Upper lobe of left lung (tissue), 6 donors: ENCODE data around the gene FAM209A. TPM values are rescaled to one million over a fixed set of nuclear protein-coding genes. Genes with fewer than 3 reads are reported as not detected.

Source experiments
- ATAC-seq, 2 donors: fragments of 200-7000 bp; cut with Tn5 transposase; one replicate each; pipeline ENCODE4 v1.9.1; 2022; ENCODE audit warnings: mild to moderate bottlenecking in 2 of 2, moderate library complexity in 2 of 2; ENCODE audit not compliant: low FRiP score in 2 of 2
- DNase-seq, 2 donors: peaks; one replicate each; pipeline ENCODE4 v3.0.0-alpha.2; 2019 to 2020
- H3K27ac ChIP-seq, 4 donors: fragments of 200-600 bp; sonication (generic); one replicate each; pipeline ENCODE4 v1.5.1; 2016 to 2019
- H3K27me3 ChIP-seq, 4 donors: fragments of 200-600 bp; sonication (generic); one replicate each; pipeline ENCODE4 v1.5.1; 2017 to 2019
- H3K36me3 ChIP-seq, 4 donors: fragments of 200-600 bp; sonication (generic); one replicate each; pipeline ENCODE4 v1.5.1; 2016 to 2019
- H3K4me1 ChIP-seq, 4 donors: fragments of 200-600 bp; sonication (generic); one replicate each; pipeline ENCODE4 v1.5.1; 2018 to 2019
- H3K4me3 ChIP-seq, 4 donors: fragments of 200-600 bp; sonication (generic); one replicate each; pipeline ENCODE4 v1.5.1; 2017 to 2019; ENCODE audit warnings: mild to moderate bottlenecking in 2 of 4, moderate library complexity in 1 of 4
- H3K9me3 ChIP-seq, 4 donors: fragments of 200-600 bp; sonication (generic); one replicate each; pipeline ENCODE4 v1.5.1; 2018 to 2019
- EP300 ChIP-seq, 4 donors: sonication (generic); formaldehyde crosslinking; IDR thresholded peaks; one replicate each; pipeline ENCODE4 v1.5.1; 2017; ENCODE audit warnings: antibody characterized with exemption in 4 of 4, control low read depth in 2 of 4
- POLR2A ChIP-seq, 4 donors: fragments of 450-650 bp; IDR thresholded peaks; one replicate each; pipeline ENCODE4 v1.5.1; 2016 to 2017; ENCODE audit warnings: antibody characterized with exemption in 4 of 4, mild to moderate bottlenecking in 2 of 4
- POLR2AphosphoS5 ChIP-seq, 2 donors: sonication (generic); formaldehyde crosslinking; IDR thresholded peaks; one replicate each; pipeline ENCODE4 v1.5.1; 2017; ENCODE audit warnings: antibody characterized with exemption in 2 of 2
- WGBS, 2 donors: methylation state at CpG; one replicate each; pipeline ENCODE4 v1.1.5; 2017 to 2018; 5-methylcytosine and 5-hydroxymethylcytosine counted together
- total RNA-seq, 6 donors: library from RNA; depleted of rRNA in 4 of 6; stranded (reverse); fragments of >200 nt in 4 of 6; gene quantifications; one replicate each; pipeline versions ENCODE4 v1.1.0 to v1.2.1, GENCODE V29; 2016 to 2021
- TF ChIP-seq, protein P1 (sequence below), 6 experiments: fragments of 450-650 bp in 4 of 6; fragments of 200-600 bp in 2 of 6; sonication (generic) in 2 of 6; IDR thresholded peaks; one replicate each; pipeline ENCODE4 v1.5.1; 2016 to 2019; ENCODE audit warnings: antibody characterized with exemption in 6 of 6
- donor health status: DM: no; HTN: no; CAD: no; lungs with moderate emphysema.
- donor health status: DM: no; HTN: yes; CAD: no; lungs with severe emphysema.

Gene FAM209A
- total RNA-seq, 6 donors from 2014 or later = 0.47 to 5.2 (median 1.1) TPM; not detected in 2

DNA sequence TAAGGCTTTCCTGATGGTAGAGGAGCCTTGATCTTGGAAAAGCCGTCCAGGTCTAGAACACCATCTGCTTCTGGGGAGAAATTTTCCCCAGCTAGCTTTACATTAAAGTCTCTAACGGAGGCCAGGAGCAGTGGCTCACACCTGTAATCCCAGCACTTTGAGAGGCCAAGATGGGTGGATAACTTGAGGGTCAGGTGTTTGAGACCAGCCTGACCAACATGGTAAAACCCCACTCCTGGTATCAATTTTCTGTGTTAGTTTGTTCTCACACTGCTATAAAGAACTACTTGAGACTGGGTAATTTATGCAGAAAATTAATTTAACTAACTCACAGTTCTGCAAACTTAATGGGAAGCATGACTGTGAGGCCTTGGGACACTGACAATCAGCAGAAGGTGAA is 46.3 kb downstream of the FAM209A start:
- WGBS, 2 donors = 48 to 76% methylated on average over 2 of the region's 2 CpGs
- Histone ChIP-seq H3K36me3 (no peaks in the 10 kb centered on the region), H3K27me3 (no peaks in the 10 kb centered on the region), H3K4me3 (no peak overlapping the region), H3K9me3 (no peaks in the 10 kb centered on the region), H3K4me1 (no peaks in the 10 kb centered on the region), H3K27ac (no peak overlapping the region)
- ATAC-seq (no peak), DNase-seq (no peak)
- TF ChIP-seq, protein P1, sequence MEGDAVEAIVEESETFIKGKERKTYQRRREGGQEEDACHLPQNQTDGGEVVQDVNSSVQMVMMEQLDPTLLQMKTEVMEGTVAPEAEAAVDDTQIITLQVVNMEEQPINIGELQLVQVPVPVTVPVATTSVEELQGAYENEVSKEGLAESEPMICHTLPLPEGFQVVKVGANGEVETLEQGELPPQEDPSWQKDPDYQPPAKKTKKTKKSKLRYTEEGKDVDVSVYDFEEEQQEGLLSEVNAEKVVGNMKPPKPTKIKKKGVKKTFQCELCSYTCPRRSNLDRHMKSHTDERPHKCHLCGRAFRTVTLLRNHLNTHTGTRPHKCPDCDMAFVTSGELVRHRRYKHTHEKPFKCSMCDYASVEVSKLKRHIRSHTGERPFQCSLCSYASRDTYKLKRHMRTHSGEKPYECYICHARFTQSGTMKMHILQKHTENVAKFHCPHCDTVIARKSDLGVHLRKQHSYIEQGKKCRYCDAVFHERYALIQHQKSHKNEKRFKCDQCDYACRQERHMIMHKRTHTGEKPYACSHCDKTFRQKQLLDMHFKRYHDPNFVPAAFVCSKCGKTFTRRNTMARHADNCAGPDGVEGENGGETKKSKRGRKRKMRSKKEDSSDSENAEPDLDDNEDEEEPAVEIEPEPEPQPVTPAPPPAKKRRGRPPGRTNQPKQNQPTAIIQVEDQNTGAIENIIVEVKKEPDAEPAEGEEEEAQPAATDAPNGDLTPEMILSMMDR (IDR thresholded peaks at IDR 0.05) = no peak
- TF ChIP-seq POLR2A (IDR thresholded peaks at IDR 0.05) (no peak), POLR2AphosphoS5 (IDR thresholded peaks at IDR 0.05) (no peak), EP300 (IDR thresholded peaks at IDR 0.05) (no peak)

DNA sequence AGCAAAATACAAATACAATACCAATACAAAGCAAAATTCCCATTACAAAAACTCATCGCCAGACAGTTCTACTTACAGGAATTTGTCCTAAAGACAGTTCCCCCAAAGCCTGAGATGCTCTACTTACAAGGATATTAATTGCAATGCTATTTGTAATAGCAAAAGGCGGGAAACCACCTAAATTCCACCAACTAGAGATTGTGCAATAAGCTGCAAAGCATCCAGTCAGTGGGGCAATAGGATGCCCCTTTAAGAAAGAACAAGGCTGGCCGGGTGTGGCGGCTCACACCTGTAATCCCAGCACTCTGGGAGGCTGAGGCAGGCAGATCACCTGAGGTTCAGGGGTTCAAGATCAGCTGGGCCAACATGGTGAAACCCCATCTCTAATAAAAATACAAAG is 47.6 kb downstream of the FAM209A start:
- DNase-seq (no peak), ATAC-seq (no peak)
- H3K27ac ChIP-seq = no peak overlapping the region
- no peaks in the 10 kb centered on the region for H3K36me3 ChIP-seq
- WGBS, 2 donors = 81 to 82% methylated on average over 4 of the region's 4 CpGs
- no peaks in the 10 kb centered on the region for H3K27me3 ChIP-seq
- no peak for TF ChIP-seq POLR2AphosphoS5 (IDR thresholded peaks at IDR 0.05)
- TF ChIP-seq POLR2A (IDR thresholded peaks at IDR 0.05) = no peak
- no peak for TF ChIP-seq EP300 (IDR thresholded peaks at IDR 0.05)
- TF ChIP-seq, protein P1 (IDR thresholded peaks at IDR 0.05) = no peak
- H3K9me3 ChIP-seq = no peaks in the 10 kb centered on the region
- no peak overlapping the region for H3K4me3 ChIP-seq
- no peaks in the 10 kb centered on the region for H3K4me1 ChIP-seq

DNA sequence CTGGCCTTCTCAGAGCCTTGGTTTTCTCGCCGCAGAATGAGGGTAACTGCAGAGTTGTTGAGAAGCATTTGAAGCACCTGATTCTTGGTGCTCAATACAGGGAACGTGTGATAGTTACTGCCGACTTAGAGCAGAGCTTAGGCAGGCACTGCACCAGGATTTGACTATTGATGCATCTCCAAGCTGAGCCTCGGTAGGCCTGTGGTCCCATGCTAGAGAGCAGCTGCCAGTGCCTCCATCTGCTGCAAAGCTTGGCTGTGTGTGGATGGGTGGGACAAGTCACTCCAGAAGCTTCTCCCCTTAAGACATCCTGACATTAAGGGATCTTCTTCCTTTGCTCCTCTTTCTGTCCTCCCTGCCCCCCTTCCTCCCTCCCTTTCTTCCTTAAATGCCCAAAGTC is 49.4 kb downstream of the FAM209A start:
- ATAC-seq = no peak
- H3K27me3 ChIP-seq = no peaks in the 10 kb centered on the region
- TF ChIP-seq EP300 (IDR thresholded peaks at IDR 0.05) = no peak
- TF ChIP-seq POLR2A (IDR thresholded peaks at IDR 0.05) = no peak
- TF ChIP-seq POLR2AphosphoS5 (IDR thresholded peaks at IDR 0.05) = no peak
- TF ChIP-seq, protein P1 (IDR thresholded peaks at IDR 0.05) = no peak

GRCh38 chr20:56574531-56575142 is 50.1 kb downstream of the FAM209A start:
- 71 to 84% methylated on average over 5 to 10 of the region's 10 CpGs for WGBS, 2 donors
- no peak overlapping the region for H3K4me3 ChIP-seq
- ATAC-seq (no peak), DNase-seq (no peak)
- H3K4me1 ChIP-seq = no peaks in the 10 kb centered on the region
- no peaks in the 10 kb centered on the region for H3K36me3 ChIP-seq
- no peaks in the 10 kb centered on the region for H3K9me3 ChIP-seq
- H3K27me3 ChIP-seq = no peaks in the 10 kb centered on the region
- no peak for TF ChIP-seq POLR2AphosphoS5 (IDR thresholded peaks at IDR 0.05)
- no peak for TF ChIP-seq POLR2A (IDR thresholded peaks at IDR 0.05)
- TF ChIP-seq, protein P1 (IDR thresholded peaks at IDR 0.05) = no peak
- no peak for TF ChIP-seq EP300 (IDR thresholded peaks at IDR 0.05)
- H3K27ac ChIP-seq = no peak overlapping the region

More for the DNA sequence above, 49.4 kb downstream of the FAM209A start:
- Histone ChIP-seq H3K4me1 (no peaks in the 10 kb centered on the region), H3K4me3 (no peak overlapping the region), H3K27ac (no peak overlapping the region), H3K9me3 (no peaks in the 10 kb centered on the region), H3K36me3 (no peaks in the 10 kb centered on the region)
- 79 to 80% methylated on average over 3 to 5 of the region's 5 CpGs for WGBS, 2 donors
- DNase-seq = no peak

- Histone ChIP-seq H3K36me3 (no peaks in the 10 kb centered on the region), H3K27ac (no peak overlapping the region), H3K4me1 (no peaks in the 10 kb centered on the region), H3K9me3 (no peaks in the 10 kb centered on the region), H3K4me3 (no peak overlapping the region), H3K27me3 (no peaks in the 10 kb centered on the region)
- 77 to 78% methylated on average over 9 of the region's 9 CpGs for WGBS, 2 donors
- ATAC-seq = no peak
- TF ChIP-seq EP300 (IDR thresholded peaks at IDR 0.05) (no peak), POLR2AphosphoS5 (IDR thresholded peaks at IDR 0.05) (no peak), POLR2A (IDR thresholded peaks at IDR 0.05) (no peak)
- TF ChIP-seq, protein P1 (IDR thresholded peaks at IDR 0.05) = no peak
- no peak for DNase-seq
Measured at GRCh38 chr20:56575157-56575556, 50.6 kb downstream of the FAM209A start.
